ENCODE results near the gene ARRB2. TPM values are rescaled to one million over a fixed set of nuclear protein-coding genes. Genes with fewer than 3 reads are reported as not detected.

The ARRB2 gene
- total RNA-seq, 1 donor from 2014 or later: 10.3 TPM

DNA sequence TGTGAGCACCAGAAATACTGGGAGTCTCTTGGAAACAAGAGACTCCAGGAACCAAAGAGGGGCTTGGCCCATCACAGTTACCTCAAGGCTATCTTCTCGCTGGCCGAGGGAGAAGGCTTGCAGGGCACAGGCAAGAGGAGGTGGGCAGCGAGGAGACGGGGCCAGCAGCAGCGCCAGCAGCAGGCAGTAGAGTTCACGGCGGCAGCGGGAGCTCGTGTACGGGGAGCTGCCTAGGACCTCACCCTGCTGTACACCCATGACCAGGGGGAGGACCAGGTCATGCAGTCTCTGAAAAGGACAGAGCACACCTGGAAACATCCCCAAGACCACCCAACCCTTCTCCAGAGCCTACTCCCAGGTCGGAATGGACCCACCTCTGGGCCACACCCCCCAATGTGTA is 37.3 kb upstream of the ARRB2 start:
- Mint-ChIP-seq H3K27ac (ENCODE audit: unreplicated experiment) (no peak overlapping the region), H3K4me1 (ENCODE audit: low read depth, unreplicated experiment) (peaks cover 9% of the 10 kb centered on the region), H3K4me3 (ENCODE audit: unreplicated experiment) (no peak overlapping the region), H3K36me3 (ENCODE audit: low read depth, unreplicated experiment) (peaks cover 41% of the 10 kb centered on the region), H3K27me3 (ENCODE audit: low read depth, unreplicated experiment) (peaks cover 2% of the 10 kb centered on the region), H3K9me3 (ENCODE audit: unreplicated experiment) (no peaks in the 10 kb centered on the region)
- Histone ChIP-seq H3K4me3 (ENCODE audit: insufficient read depth, low read depth, low read length) (no peak overlapping the region), H2AFZ (ENCODE audit: low read depth, low read length) (no peak overlapping the region), H3K4me2 (ENCODE audit: low read length) (no peak overlapping the region), H3K9me3 (ENCODE audit: insufficient read depth, low read depth, low read length) (no peaks in the 10 kb centered on the region), H3K79me2 (ENCODE audit: insufficient read depth, low read length) (no peaks in the 10 kb centered on the region), H3K27me3 (ENCODE audit: insufficient read depth, low read length) (no peaks in the 10 kb centered on the region), H3K36me3 (ENCODE audit: insufficient read depth, low read length) (peaks cover 25% of the 10 kb centered on the region), H3K27ac (ENCODE audit: low read depth, low read length) (no peak overlapping the region), H3K4me1 (ENCODE audit: insufficient read depth, low read length) (peaks cover 2% of the 10 kb centered on the region), H4K20me1 (ENCODE audit: insufficient read depth, low read length) (peaks cover 30% of the 10 kb centered on the region), H3K9ac (ENCODE audit: low read length) (no peak overlapping the region)
- no peak for DNase-seq (ENCODE audit: low read depth)
- TF ChIP-seq, protein P1, sequence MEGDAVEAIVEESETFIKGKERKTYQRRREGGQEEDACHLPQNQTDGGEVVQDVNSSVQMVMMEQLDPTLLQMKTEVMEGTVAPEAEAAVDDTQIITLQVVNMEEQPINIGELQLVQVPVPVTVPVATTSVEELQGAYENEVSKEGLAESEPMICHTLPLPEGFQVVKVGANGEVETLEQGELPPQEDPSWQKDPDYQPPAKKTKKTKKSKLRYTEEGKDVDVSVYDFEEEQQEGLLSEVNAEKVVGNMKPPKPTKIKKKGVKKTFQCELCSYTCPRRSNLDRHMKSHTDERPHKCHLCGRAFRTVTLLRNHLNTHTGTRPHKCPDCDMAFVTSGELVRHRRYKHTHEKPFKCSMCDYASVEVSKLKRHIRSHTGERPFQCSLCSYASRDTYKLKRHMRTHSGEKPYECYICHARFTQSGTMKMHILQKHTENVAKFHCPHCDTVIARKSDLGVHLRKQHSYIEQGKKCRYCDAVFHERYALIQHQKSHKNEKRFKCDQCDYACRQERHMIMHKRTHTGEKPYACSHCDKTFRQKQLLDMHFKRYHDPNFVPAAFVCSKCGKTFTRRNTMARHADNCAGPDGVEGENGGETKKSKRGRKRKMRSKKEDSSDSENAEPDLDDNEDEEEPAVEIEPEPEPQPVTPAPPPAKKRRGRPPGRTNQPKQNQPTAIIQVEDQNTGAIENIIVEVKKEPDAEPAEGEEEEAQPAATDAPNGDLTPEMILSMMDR (IDR thresholded peaks at IDR 0.05; ENCODE audit: insufficient read depth, low read depth, low read length): no peak
- no peak for TF ChIP-seq EZH2 (IDR thresholded peaks at IDR 0.05; ENCODE audit: insufficient read depth, low read length)
- no peak for FAIRE-seq

DNA sequence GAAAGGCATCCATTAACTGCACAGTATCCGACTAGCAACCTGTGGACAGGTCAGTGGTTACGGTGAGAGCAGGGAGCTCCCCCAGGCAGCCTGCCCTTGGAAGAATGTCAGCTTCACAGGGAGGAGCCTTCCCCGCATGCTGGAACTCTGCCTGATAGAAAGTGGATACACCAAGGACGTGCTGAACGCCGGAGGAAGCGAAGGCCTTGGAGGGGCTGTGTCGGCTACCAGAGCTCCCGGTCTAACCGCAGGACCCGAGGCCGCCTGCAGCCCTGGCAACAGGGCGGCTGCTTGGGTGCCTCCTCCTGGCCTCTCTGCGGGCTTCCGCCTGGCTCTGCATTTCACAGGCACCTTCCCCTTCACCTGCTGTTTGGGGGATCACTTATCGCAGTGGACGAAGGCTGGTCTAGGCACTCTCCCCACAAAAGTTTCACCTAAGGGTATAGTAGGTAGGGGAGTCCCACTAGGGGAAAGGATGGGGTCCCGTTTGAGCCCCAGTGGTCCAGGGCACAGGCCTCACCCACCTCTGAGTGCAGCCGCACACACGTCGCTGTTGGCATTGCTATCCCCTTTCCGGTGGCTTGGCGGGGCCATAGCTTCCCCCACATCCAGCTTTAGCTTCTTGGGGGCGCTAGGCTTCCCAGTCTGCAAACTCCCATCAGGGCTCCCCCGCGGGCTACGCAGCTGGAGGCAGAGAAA is 36.3 kb upstream of the ARRB2 start:
- FAIRE-seq (no peak), DNase-seq (ENCODE audit: low read depth) (no peak)
- TF ChIP-seq, protein P1 (IDR thresholded peaks at IDR 0.05; ENCODE audit: insufficient read depth, low read depth, low read length): no peak
- TF ChIP-seq EZH2 (IDR thresholded peaks at IDR 0.05; ENCODE audit: insufficient read depth, low read length): no peak
- no peak overlapping the region for H2AFZ ChIP-seq (ENCODE audit: low read depth, low read length)
- no peak overlapping the region for H3K4me3 Mint-ChIP-seq (ENCODE audit: unreplicated experiment)
- H3K27ac ChIP-seq (ENCODE audit: low read depth, low read length): no peak overlapping the region
- H3K4me1 ChIP-seq (ENCODE audit: insufficient read depth, low read length): peaks cover 12% of the 10 kb centered on the region
- H3K36me3 Mint-ChIP-seq (ENCODE audit: low read depth, unreplicated experiment): peaks cover 41% of the 10 kb centered on the region
- no peaks in the 10 kb centered on the region for H3K79me2 ChIP-seq (ENCODE audit: insufficient read depth, low read length)
- no peaks in the 10 kb centered on the region for H3K9me3 Mint-ChIP-seq (ENCODE audit: unreplicated experiment)
- H4K20me1 ChIP-seq (ENCODE audit: insufficient read depth, low read length): peaks cover 39% of the 10 kb centered on the region
- H3K4me2 ChIP-seq (ENCODE audit: low read length): no peak overlapping the region
- H3K9me3 ChIP-seq (ENCODE audit: insufficient read depth, low read depth, low read length): no peaks in the 10 kb centered on the region
- H3K27me3 ChIP-seq (ENCODE audit: insufficient read depth, low read length): no peaks in the 10 kb centered on the region
- peaks cover 19% of the 10 kb centered on the region for H3K4me1 Mint-ChIP-seq (ENCODE audit: low read depth, unreplicated experiment)
- no peak overlapping the region for H3K4me3 ChIP-seq (ENCODE audit: insufficient read depth, low read depth, low read length)
- H3K9ac ChIP-seq (ENCODE audit: low read length): no peak overlapping the region
- peaks cover 2% of the 10 kb centered on the region for H3K27me3 Mint-ChIP-seq (ENCODE audit: low read depth, unreplicated experiment)
- no peak overlapping the region for H3K27ac Mint-ChIP-seq (ENCODE audit: unreplicated experiment)
- peaks cover 25% of the 10 kb centered on the region for H3K36me3 ChIP-seq (ENCODE audit: insufficient read depth, low read length)

GRCh38 chr17:4674685-4674998 is 35.8 kb upstream of the ARRB2 start:
- Histone ChIP-seq H3K27me3 (ENCODE audit: insufficient read depth, low read length) (no peaks in the 10 kb centered on the region), H3K27ac (ENCODE audit: low read depth, low read length) (no peak overlapping the region), H3K4me3 (ENCODE audit: insufficient read depth, low read depth, low read length) (no peak overlapping the region), H3K9me3 (ENCODE audit: insufficient read depth, low read depth, low read length) (no peaks in the 10 kb centered on the region), H3K36me3 (ENCODE audit: insufficient read depth, low read length) (peaks cover 25% of the 10 kb centered on the region), H3K9ac (ENCODE audit: low read length) (no peak overlapping the region), H3K79me2 (ENCODE audit: insufficient read depth, low read length) (no peaks in the 10 kb centered on the region), H4K20me1 (ENCODE audit: insufficient read depth, low read length) (peaks cover 44% of the 10 kb centered on the region), H3K4me1 (ENCODE audit: insufficient read depth, low read length) (peaks cover 17% of the 10 kb centered on the region), H2AFZ (ENCODE audit: low read depth, low read length) (no peak overlapping the region), H3K4me2 (ENCODE audit: low read length) (no peak overlapping the region)
- peaks cover 2% of the 10 kb centered on the region for H3K27me3 Mint-ChIP-seq (ENCODE audit: low read depth, unreplicated experiment)
- H3K4me3 Mint-ChIP-seq (ENCODE audit: unreplicated experiment): no peak overlapping the region
- no peak overlapping the region for H3K27ac Mint-ChIP-seq (ENCODE audit: unreplicated experiment)
- FAIRE-seq: no peak
- H3K4me1 Mint-ChIP-seq (ENCODE audit: low read depth, unreplicated experiment): peaks cover 24% of the 10 kb centered on the region
- no peak for DNase-seq (ENCODE audit: low read depth)
- no peak for TF ChIP-seq EZH2 (IDR thresholded peaks at IDR 0.05; ENCODE audit: insufficient read depth, low read length)
- no peaks in the 10 kb centered on the region for H3K9me3 Mint-ChIP-seq (ENCODE audit: unreplicated experiment)
- peaks cover 39% of the 10 kb centered on the region for H3K36me3 Mint-ChIP-seq (ENCODE audit: low read depth, unreplicated experiment)
